NCI-H2227 (cell line): Measurements from ENCODE around the gene MYL11.
A peak's percentile ranks its signal among the peaks of the same experiment; 100 is the strongest.

Experiments
- DNase-seq: peaks from one replicate; lab custom pipeline; 2025; ENCODE audit not compliant: unreplicated experiment; lab: John Stamatoyannopoulos, UW

Gene MYL11

GRCh38 chr16:30416624-30417528, 42.3 kb downstream of the MYL11 start:
- peak; percentile 63 for DNase-seq

DNA sequence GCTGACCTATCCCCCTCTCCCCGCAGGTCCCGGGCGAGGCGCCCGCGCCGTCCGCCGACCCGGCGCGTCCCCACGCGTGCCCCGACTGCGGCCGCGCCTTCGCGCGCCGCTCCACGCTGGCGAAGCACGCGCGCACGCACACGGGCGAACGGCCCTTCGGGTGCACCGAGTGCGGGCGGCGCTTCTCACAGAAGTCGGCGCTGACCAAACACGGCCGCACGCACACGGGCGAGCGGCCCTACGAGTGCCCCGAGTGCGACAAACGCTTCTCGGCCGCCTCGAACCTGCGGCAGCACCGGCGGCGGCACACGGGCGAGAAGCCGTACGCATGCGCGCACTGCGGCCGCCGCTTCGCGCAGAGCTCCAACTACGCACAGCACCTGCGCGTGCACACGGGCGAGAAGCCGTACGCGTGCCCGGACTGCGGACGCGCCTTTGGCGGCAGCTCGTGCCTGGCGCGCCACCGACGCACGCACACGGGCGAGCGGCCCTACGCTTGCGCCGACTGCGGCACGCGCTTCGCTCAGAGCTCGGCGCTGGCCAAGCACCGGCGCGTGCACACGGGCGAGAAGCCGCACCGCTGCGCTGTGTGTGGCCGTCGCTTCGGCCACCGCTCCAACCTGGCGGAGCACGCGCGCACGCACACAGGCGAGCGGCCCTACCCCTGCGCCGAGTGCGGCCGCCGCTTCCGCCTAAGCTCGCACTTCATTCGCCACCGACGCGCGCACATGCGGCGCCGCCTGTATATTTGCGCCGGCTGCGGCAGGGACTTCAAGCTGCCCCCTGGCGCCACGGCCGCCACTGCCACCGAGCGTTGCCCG, 43.1 kb downstream of the MYL11 start:
- DNase-seq, result peak; percentile 99

- peak; percentile 31 for DNase-seq
Measured at GRCh38 chr16:30418350-30419181, 44.0 kb downstream of the MYL11 start.

GRCh38 chr16:30421010-30421409, 46.4 kb downstream of the MYL11 start:
- DNase-seq, result no peak
